NT2/D1 (cell line): Measurements from ENCODE around the gene RRAGA.
"Not testable (repeated sequence)": the region's sequence is repeated elsewhere in the genome, so short reads cannot be mapped to it uniquely, and the experiment has no call there.

Source experiments
- DNase-seq: peaks from one replicate; pipeline ENCODE4 v3.0.0-alpha.2; 2011; ENCODE audit warnings: low read depth, low spot score
- H3K27me3 ChIP-seq: 2 replicates; pipeline ENCODE4 v1.6.0; 2011; ENCODE audit warnings: mild to moderate bottlenecking; ENCODE audit not compliant: insufficient read length, insufficient read depth
- H3K36me3 ChIP-seq: 2 replicates; pipeline ENCODE4 v1.6.1; 2011; ENCODE audit warnings: mild to moderate bottlenecking, low read length, mixed read lengths; ENCODE audit not compliant: insufficient read depth, insufficient read length
- H3K4me1 ChIP-seq: 2 replicates; pipeline ENCODE4 v1.5.1; 2011; ENCODE audit not compliant: insufficient read depth, insufficient read length
- H3K4me3 ChIP-seq: 2 replicates; pipeline ENCODE4 v1.5.1; 2011; ENCODE audit warnings: low read depth; ENCODE audit not compliant: insufficient read length
- H3K9ac ChIP-seq: 2 replicates; pipeline ENCODE4 v1.6.0; 2011; ENCODE audit warnings: low read depth; ENCODE audit not compliant: insufficient read length
- H3K9me3 ChIP-seq: 2 replicates; pipeline ENCODE4 v1.5.1; 2011; ENCODE audit warnings: mild to moderate bottlenecking, low read length; ENCODE audit not compliant: insufficient read depth
- YY1 ChIP-seq: IDR thresholded peaks from 2 replicates; pipeline ENCODE4 v1.6.1; 2011; ENCODE audit not compliant: insufficient read length, insufficient read depth
- ZNF274 ChIP-seq: IDR thresholded peaks from 2 replicates; pipeline ENCODE4 v1.6.1; 2011; ENCODE audit warnings: mild to moderate bottlenecking, low read depth, low read length

RRAGA gene

GRCh38 chr9:19087106-19088000 is 38.1 kb downstream of the RRAGA start:
- DNase-seq, result no peak
- Histone ChIP-seq H3K9ac (no peak overlapping the region), H3K27me3 (no peaks in the 10 kb centered on the region), H3K36me3 (peaks cover 84% of the 10 kb centered on the region), H3K4me1 (no peaks in the 10 kb centered on the region), H3K9me3 (no peaks in the 10 kb centered on the region), H3K4me3 (no peak overlapping the region)
- TF ChIP-seq YY1 (no peak), ZNF274 (no peak)

GRCh38 chr9:19097431-19097830 is 48.2 kb downstream of the RRAGA start:
- peaks cover 69% of the 10 kb centered on the region for H3K36me3 ChIP-seq

More at GRCh38 chr9:19097431-19097830, 48.2 kb downstream of the RRAGA start:
- not testable (repeated sequence) for H3K27me3 ChIP-seq, H3K4me3 ChIP-seq, DNase-seq, H3K9me3 ChIP-seq, H3K9ac ChIP-seq, H3K4me1 ChIP-seq
